Measurements from ENCODE around the gene HOXA9.

HOXA9 gene

GRCh38 chr7:27129729-27130539 is 35.4 kb downstream of the HOXA9 start:
- Mint-ChIP-seq H3K9me3 (peaks cover 3% of the 10 kb centered on the region), H3K36me3 (no peaks in the 10 kb centered on the region), H3K4me1 (no peaks in the 10 kb centered on the region), H3K4me3 (no peak overlapping the region), H3K27ac (no peak overlapping the region), H3K27me3 (peaks cover 73% of the 10 kb centered on the region)
- ATAC-seq = peak; percentile 74

GRCh38 chr7:27128776-27129728 is 36.3 kb downstream of the HOXA9 start:
- H3K36me3 Mint-ChIP-seq = no peaks in the 10 kb centered on the region
- peak overlapping the region; percentile 45 for H3K4me3 Mint-ChIP-seq
- ATAC-seq = no peak
- peaks cover 3% of the 10 kb centered on the region for H3K9me3 Mint-ChIP-seq
- H3K27me3 Mint-ChIP-seq = peaks cover 73% of the 10 kb centered on the region
- H3K27ac Mint-ChIP-seq = no peak overlapping the region
- no peaks in the 10 kb centered on the region for H3K4me1 Mint-ChIP-seq

GRCh38 chr7:27128034-27128433 is 37.3 kb downstream of the HOXA9 start:
- Mint-ChIP-seq H3K4me3 (no peak overlapping the region), H3K27ac (no peak overlapping the region), H3K9me3 (peaks cover 3% of the 10 kb centered on the region), H3K27me3 (peaks cover 70% of the 10 kb centered on the region), H3K36me3 (no peaks in the 10 kb centered on the region), H3K4me1 (no peaks in the 10 kb centered on the region)
- no peak for ATAC-seq

DNA sequence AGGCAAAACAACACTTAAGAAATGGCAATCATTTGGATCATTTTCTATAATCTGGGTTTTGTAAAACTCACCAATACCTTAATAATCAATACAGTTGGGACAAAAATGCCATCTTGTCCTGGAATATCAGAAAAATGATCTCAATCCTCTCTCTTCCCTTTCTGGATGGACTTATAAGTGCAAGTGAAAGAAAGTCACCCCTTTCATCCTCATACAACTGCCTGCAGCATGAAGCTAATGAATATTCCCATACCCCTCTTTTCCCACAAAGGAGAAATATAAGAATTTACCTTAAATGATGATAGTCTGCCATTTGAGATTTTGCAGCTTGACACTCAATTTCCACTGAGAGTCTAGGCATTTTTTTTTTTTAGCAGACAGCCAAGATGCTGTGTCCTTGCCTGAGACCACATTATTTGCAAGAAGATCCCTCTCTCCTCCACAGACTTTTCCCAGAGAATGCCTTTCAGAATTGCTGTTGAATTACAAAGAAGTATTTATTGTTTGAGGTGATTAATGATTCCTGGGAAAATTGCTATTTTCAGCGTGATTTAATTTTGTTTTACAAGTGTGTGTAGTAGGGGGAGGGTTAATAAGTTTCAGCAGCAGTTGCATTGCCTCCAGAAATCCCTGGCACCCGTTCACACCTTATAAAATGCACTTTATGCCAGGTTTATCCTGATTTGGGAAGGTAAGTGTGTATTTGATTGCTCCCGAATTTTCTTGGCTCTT is 38.6 kb downstream of the HOXA9 start:
- no peaks in the 10 kb centered on the region for H3K36me3 Mint-ChIP-seq
- H3K4me3 Mint-ChIP-seq = no peak overlapping the region
- peaks cover 64% of the 10 kb centered on the region for H3K27me3 Mint-ChIP-seq
- H3K27ac Mint-ChIP-seq = no peak overlapping the region
- ATAC-seq = no peak
- H3K4me1 Mint-ChIP-seq = no peaks in the 10 kb centered on the region
- H3K9me3 Mint-ChIP-seq = peaks cover 3% of the 10 kb centered on the region

DNA sequence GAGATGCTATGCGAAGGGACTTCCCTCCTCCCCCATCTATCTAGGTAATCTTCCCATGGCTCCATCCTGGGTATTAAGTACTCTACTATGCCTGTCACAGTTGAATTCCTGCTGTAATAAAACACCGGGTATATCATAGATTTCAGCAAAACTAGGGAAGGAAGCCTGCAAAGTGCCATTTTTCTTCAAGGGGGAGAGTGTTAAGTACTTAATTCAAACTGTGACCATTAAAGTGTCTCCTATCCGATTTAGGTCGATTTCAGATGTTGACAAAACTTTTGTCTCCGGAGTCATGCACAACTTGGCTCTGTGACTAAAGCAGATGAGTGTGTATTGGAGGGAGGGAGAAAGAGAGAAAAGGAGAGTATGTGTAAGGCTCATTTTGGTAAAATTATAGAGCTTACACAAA is 39.3 kb downstream of the HOXA9 start:
- Mint-ChIP-seq H3K27ac (no peak overlapping the region), H3K9me3 (peaks cover 3% of the 10 kb centered on the region), H3K4me3 (no peak overlapping the region), H3K36me3 (no peaks in the 10 kb centered on the region), H3K27me3 (peaks cover 58% of the 10 kb centered on the region), H3K4me1 (no peaks in the 10 kb centered on the region)
- ATAC-seq = no peak

GRCh38 chr7:27124902-27125689 is 40.2 kb downstream of the HOXA9 start:
- Mint-ChIP-seq H3K27me3 (peaks cover 58% of the 10 kb centered on the region), H3K4me3 (no peak overlapping the region), H3K36me3 (no peaks in the 10 kb centered on the region), H3K9me3 (peaks cover 3% of the 10 kb centered on the region), H3K4me1 (no peaks in the 10 kb centered on the region), H3K27ac (no peak overlapping the region)
- ATAC-seq = no peak

DNA sequence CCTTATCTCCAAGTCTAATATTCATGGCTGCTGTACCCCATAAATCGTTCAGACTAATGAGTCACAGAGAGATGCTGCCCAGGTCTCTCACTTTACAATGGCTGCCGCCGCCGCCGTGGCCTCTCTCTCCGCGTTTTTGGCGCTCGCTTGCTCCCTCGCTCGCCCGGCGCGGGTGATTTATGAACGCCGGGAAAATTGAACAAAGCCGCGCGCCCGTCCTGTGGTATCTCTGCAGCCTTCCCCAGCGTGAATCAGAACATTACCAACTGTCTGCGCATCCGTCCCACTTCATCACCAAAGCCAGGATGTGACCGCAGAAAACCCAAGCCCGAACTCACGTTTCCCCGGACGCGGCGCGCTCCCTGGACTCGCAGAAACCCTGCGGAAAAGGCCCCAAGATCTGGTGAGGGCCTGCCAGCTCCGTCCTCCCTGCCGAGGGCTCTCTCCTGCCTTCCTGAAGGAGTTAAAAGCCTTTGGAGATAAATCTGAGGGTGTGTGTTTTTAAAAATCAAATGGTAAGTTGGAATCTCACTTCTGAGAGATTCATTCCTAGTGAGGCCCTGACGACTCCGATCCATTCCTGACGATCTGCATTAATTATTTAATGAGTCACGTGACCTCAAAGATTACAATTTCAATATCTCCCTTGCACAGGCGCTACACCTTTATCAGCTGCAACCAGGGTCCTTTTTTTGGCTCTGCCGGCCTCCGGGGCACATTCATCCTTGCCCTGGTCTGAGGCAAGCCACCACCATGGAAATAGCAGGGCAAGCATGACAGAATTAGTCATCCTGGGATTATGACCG is 41.0 kb downstream of the HOXA9 start:
- ATAC-seq = no peak
- Mint-ChIP-seq H3K9me3 (peaks cover 3% of the 10 kb centered on the region), H3K36me3 (no peaks in the 10 kb centered on the region), H3K4me3 (no peak overlapping the region), H3K4me1 (no peaks in the 10 kb centered on the region), H3K27ac (no peak overlapping the region), H3K27me3 (peaks cover 55% of the 10 kb centered on the region)

DNA sequence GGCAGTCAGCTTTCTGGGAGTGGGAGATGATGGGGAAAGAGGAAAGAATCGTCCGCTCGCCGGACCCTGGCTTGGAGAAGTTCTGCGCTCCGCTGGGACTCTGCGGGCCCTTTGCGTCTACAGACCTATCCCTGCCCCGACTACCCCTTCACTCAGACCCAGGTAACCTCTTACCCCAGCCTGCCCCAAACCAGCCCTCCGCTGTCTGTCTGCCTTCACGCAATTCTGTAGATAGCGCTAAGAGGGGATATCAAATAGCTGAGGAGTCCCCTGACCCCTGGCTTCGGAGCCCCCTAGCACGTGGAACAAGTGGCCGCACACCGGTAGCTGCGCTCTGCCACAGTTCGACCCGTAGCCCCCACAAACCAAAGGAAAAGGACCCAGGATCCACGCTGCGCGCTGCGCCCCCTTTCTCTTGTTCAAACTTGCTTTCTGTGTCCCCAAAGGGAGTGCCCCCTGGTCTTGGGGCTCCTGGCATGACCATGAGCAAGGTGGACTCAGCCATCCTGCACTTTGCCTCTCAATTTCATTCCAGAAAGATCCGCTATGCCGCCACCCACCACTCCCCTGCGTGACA is 41.8 kb downstream of the HOXA9 start:
- H3K4me1 Mint-ChIP-seq = no peaks in the 10 kb centered on the region
- H3K36me3 Mint-ChIP-seq = no peaks in the 10 kb centered on the region
- no peak overlapping the region for H3K4me3 Mint-ChIP-seq
- peak; percentile 27 for ATAC-seq
- H3K27ac Mint-ChIP-seq = no peak overlapping the region
- H3K27me3 Mint-ChIP-seq = peaks cover 48% of the 10 kb centered on the region
- H3K9me3 Mint-ChIP-seq = no peaks in the 10 kb centered on the region

DNA sequence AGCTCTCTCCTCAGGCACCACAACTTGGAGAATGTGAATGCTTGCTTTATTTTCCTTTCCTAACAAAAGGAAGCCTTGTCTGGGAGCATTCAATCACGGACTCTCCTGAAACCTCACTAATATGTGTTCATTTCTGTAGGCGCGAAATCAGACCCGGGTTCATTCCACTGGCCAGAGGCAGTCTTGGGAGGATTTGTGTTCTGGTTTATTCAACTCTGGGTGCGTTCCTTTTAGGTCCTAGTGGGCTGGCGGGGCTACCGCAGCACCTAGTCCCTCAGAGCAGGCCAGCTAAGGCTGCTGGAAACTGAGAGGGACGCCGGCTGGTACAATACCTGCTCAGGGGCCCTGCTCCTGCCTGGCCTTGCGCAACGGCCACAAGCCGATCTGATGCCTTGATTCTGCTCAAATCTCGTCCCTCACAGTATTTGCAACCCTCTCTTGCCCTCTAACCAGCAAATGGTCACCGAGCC is 42.3 kb downstream of the HOXA9 start:
- Mint-ChIP-seq H3K9me3 (no peaks in the 10 kb centered on the region), H3K27me3 (peaks cover 45% of the 10 kb centered on the region), H3K4me1 (no peaks in the 10 kb centered on the region), H3K27ac (no peak overlapping the region), H3K36me3 (no peaks in the 10 kb centered on the region), H3K4me3 (no peak overlapping the region)
- no peak for ATAC-seq

DNA sequence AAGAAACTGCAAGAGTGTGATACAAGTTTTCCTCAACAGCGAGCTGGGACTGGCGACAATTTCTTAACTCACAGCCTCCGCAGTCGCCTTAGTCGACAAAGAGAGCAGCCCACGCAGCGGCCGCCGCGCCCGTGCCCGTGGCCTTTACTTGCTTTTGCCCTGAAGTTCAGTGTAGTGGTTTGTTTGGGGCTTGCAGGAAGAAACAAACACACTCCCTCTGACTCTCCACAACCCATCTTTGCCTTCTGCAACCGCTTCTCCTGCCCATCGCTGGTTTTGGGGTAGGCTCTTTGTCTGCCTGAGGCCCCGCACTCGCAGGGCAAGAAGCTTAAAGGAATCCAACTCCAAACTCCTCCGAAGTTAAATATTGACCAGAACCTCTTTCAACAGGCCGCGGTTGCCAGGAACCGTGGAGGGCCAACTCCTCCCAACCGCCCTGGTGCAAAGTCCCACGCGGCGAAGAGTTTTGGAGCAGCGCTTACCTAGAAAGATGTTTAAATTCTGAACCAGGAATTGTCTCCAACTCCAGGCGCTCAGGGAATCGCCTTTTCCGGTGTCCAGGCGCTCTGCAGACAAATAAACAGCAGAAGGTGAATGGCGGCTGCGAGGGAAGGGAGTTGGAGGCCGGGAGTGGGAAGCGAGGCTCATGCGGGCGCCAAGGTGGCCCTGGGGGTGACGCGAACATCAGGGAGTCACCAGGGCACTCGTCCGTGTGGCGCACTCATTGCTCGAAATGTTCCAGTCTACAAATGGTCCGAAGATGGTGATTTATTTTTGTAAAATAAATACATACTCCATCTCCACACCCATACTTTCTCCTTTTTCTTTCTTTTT is 43.0 kb downstream of the HOXA9 start:
- peaks cover 45% of the 10 kb centered on the region for H3K27me3 Mint-ChIP-seq
- no peaks in the 10 kb centered on the region for H3K9me3 Mint-ChIP-seq
- H3K4me1 Mint-ChIP-seq = no peaks in the 10 kb centered on the region
- no peak for ATAC-seq
- no peaks in the 10 kb centered on the region for H3K36me3 Mint-ChIP-seq
- no peak overlapping the region for H3K4me3 Mint-ChIP-seq
- no peak overlapping the region for H3K27ac Mint-ChIP-seq

- Mint-ChIP-seq H3K4me1 (no peaks in the 10 kb centered on the region), H3K27ac (no peak overlapping the region), H3K4me3 (no peak overlapping the region), H3K9me3 (no peaks in the 10 kb centered on the region), H3K27me3 (peaks cover 43% of the 10 kb centered on the region), H3K36me3 (no peaks in the 10 kb centered on the region)
- ATAC-seq = no peak
These were observed 43.7 kb downstream of the HOXA9 start for GRCh38 chr7:27121684-27122076.

DNA sequence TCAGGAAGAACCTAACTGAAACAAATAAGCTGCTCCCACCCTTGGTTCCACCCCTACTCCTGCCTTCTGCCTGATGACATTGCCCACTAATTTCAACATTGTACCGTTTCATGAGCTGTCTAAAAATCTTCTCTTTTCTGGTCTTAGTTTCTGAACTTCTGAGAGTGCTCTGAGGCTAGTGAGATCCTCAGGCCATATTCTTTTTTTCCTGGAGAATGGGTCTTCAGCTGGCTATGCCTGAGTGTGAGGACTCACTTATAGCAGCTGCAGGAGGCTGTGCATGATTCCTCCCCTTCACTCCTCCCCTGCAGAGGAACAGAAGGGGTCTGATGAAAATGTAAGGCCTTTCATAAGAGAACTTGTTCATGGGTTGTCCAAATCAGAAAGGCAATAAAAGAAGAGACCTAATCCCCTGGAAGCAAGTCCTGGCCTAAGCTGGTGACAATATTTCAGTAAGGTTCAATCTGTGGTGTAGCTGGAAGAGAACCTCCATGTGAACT is 45.9 kb downstream of the HOXA9 start:
- ATAC-seq = no peak
- no peaks in the 10 kb centered on the region for H3K9me3 Mint-ChIP-seq
- no peak overlapping the region for H3K27ac Mint-ChIP-seq
- no peaks in the 10 kb centered on the region for H3K4me1 Mint-ChIP-seq
- H3K36me3 Mint-ChIP-seq = no peaks in the 10 kb centered on the region
- H3K27me3 Mint-ChIP-seq = peaks cover 26% of the 10 kb centered on the region
- no peak overlapping the region for H3K4me3 Mint-ChIP-seq

- Mint-ChIP-seq H3K4me1 (no peaks in the 10 kb centered on the region), H3K9me3 (no peaks in the 10 kb centered on the region), H3K27me3 (peaks cover 17% of the 10 kb centered on the region), H3K36me3 (no peaks in the 10 kb centered on the region), H3K27ac (no peak overlapping the region), H3K4me3 (no peak overlapping the region)
- no peak for ATAC-seq
These were observed 46.8 kb downstream of the HOXA9 start for GRCh38 chr7:27118580-27118979.

Data from stimulated activated memory B cell treated with anti-CD40 and anti-IgM and Interleukin-4, amounts not matched to agents 10 μg/mL and 1 μg/mL and 100 μg/mL, for 72 hours (primary cell).